Measurements from ENCODE around the gene ESM1. TPM values are rescaled to one million over a fixed set of nuclear protein-coding genes. Genes with fewer than 3 reads are reported as not detected.

Gene ESM1
- total RNA-seq, 1 experiment from 2014 or later = not detected

DNA sequence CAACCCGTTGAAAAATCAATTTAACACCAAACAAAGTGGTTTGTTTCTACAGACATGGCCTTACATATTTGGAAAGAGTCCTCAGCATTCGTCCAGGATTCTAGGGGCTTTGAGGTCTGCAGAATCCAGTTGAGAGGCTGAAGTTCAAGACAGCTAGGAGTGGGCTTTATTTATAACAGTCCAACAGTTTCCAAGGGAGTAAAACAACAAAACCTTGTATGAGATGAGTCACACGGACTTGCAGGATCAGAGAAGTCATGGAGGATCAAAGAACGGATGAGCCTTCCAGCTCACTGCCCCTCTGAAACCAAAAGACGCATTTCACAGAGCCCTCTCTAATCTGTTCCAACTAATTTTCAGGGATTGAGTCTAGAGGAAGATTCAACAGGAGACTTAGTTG, 11.1 kb upstream of the ESM1 start:
- TF ChIP-seq, protein P1, sequence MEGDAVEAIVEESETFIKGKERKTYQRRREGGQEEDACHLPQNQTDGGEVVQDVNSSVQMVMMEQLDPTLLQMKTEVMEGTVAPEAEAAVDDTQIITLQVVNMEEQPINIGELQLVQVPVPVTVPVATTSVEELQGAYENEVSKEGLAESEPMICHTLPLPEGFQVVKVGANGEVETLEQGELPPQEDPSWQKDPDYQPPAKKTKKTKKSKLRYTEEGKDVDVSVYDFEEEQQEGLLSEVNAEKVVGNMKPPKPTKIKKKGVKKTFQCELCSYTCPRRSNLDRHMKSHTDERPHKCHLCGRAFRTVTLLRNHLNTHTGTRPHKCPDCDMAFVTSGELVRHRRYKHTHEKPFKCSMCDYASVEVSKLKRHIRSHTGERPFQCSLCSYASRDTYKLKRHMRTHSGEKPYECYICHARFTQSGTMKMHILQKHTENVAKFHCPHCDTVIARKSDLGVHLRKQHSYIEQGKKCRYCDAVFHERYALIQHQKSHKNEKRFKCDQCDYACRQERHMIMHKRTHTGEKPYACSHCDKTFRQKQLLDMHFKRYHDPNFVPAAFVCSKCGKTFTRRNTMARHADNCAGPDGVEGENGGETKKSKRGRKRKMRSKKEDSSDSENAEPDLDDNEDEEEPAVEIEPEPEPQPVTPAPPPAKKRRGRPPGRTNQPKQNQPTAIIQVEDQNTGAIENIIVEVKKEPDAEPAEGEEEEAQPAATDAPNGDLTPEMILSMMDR (IDR thresholded peaks at IDR 0.05; ENCODE audit: insufficient read depth in 1 of 2, low read depth in 1 of 2, low read length in 1 of 2, severe bottlenecking in 1 of 2, unreplicated experiment in 1 of 2) = no peak
- H3K27ac Mint-ChIP-seq (ENCODE audit: unreplicated experiment) = no peak overlapping the region
- H3K27me3 Mint-ChIP-seq (ENCODE audit: insufficient read depth, unreplicated experiment) = peaks cover 14% of the 10 kb centered on the region
- H3K4me3 ChIP-seq (ENCODE audit: low read depth, low read length) = no peak overlapping the region
- BruUV-seq (replicated peaks) = no TSS peak
- H3K9me3 ChIP-seq = no peaks in the 10 kb centered on the region
- H3K4me1 ChIP-seq = no peaks in the 10 kb centered on the region
- no peaks in the 10 kb centered on the region for H3K36me3 ChIP-seq (ENCODE audit: control insufficient read depth, insufficient read depth, low read length)
- no peak for DNase-seq
- ChIA-PET CTCF (interaction anchor here (1.7 kb wide), 1 partner anchor 52 kb away, joined by 4 read pairs; no protein-coding TSS in a partner anchor), POLR2A (no interaction called here)
- peaks cover 11% of the 10 kb centered on the region for H3K4me1 Mint-ChIP-seq (ENCODE audit: low read depth, unreplicated experiment)
- no peaks in the 10 kb centered on the region for H3K36me3 Mint-ChIP-seq (ENCODE audit: insufficient read depth, unreplicated experiment)
- H3K4me3 Mint-ChIP-seq (ENCODE audit: unreplicated experiment) = no peak overlapping the region
- intact Hi-C loops (cut with micrococcal nuclease; ENCODE audit: unreplicated experiment) = no loop called here
- no peaks in the 10 kb centered on the region for H3K27me3 ChIP-seq (replicated peaks; ENCODE audit: control insufficient read depth, insufficient read depth, low read length)
- H3K9me3 Mint-ChIP-seq (ENCODE audit: unreplicated experiment) = no peaks in the 10 kb centered on the region

DNA sequence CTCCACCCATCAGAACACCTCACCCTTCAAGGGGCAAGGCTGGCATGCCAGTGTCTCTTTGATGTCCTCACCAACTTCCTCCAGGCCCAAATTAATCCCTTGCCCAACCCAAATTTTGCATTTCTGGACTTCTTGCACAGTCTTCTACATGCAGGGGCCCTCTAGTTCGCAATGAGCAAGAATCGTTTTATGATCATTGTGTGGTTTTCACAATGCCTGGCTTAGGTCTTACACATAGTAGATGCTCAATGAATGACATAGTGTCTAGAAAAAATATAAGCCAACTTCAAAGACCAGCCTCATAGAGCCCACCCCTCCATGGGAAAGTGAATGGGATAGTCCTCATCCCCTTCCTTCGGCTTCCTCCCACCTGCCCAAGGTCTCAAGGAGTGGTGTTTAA, 9.8 kb upstream of the ESM1 start:
- Histone ChIP-seq H3K27me3 (replicated peaks; ENCODE audit: control insufficient read depth, insufficient read depth, low read length) (no peaks in the 10 kb centered on the region), H3K36me3 (ENCODE audit: control insufficient read depth, insufficient read depth, low read length) (no peaks in the 10 kb centered on the region), H3K9me3 (no peaks in the 10 kb centered on the region), H3K4me3 (ENCODE audit: low read depth, low read length) (no peak overlapping the region), H3K4me1 (no peaks in the 10 kb centered on the region)
- ChIA-PET POLR2A (no interaction called here), CTCF (no interaction called here)
- H3K36me3 Mint-ChIP-seq (ENCODE audit: insufficient read depth, unreplicated experiment) = no peaks in the 10 kb centered on the region
- intact Hi-C loops (cut with micrococcal nuclease; ENCODE audit: unreplicated experiment) = no loop called here
- H3K9me3 Mint-ChIP-seq (ENCODE audit: unreplicated experiment) = no peaks in the 10 kb centered on the region
- peaks cover 14% of the 10 kb centered on the region for H3K27me3 Mint-ChIP-seq (ENCODE audit: insufficient read depth, unreplicated experiment)
- H3K27ac Mint-ChIP-seq (ENCODE audit: unreplicated experiment) = no peak overlapping the region
- TF ChIP-seq, protein P1 (IDR thresholded peaks at IDR 0.05; ENCODE audit: insufficient read depth in 1 of 2, low read depth in 1 of 2, low read length in 1 of 2, severe bottlenecking in 1 of 2, unreplicated experiment in 1 of 2) = no peak
- BruUV-seq (replicated peaks) = no TSS peak
- DNase-seq = no peak
- peaks cover 11% of the 10 kb centered on the region for H3K4me1 Mint-ChIP-seq (ENCODE audit: low read depth, unreplicated experiment)
- no peak overlapping the region for H3K4me3 Mint-ChIP-seq (ENCODE audit: unreplicated experiment)

DNA sequence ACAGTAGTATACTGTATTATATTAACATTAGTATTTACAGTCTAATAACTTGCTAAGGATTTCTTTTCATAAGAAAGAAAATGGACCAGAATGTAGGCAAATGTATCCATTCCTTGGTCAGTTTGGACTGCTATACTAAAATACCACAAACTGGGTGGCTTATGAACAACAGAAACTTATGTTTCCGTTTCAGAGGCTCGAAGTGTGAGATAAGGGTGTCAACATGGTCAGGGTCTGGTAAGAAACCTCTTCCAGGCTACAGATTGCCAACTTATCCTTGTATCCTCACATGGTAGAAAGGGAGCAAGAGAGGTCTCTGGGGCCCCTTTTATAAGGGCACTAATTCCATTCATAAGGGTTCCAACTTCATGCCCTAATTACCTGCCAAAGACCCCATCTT, 9.2 kb upstream of the ESM1 start:
- Histone ChIP-seq H3K36me3 (ENCODE audit: control insufficient read depth, insufficient read depth, low read length) (no peaks in the 10 kb centered on the region), H3K4me3 (ENCODE audit: low read depth, low read length) (no peak overlapping the region), H3K4me1 (no peaks in the 10 kb centered on the region), H3K27me3 (replicated peaks; ENCODE audit: control insufficient read depth, insufficient read depth, low read length) (no peaks in the 10 kb centered on the region), H3K9me3 (no peaks in the 10 kb centered on the region)
- peaks cover 11% of the 10 kb centered on the region for H3K4me1 Mint-ChIP-seq (ENCODE audit: low read depth, unreplicated experiment)
- TF ChIP-seq, protein P1 (IDR thresholded peaks at IDR 0.05; ENCODE audit: insufficient read depth in 1 of 2, low read depth in 1 of 2, low read length in 1 of 2, severe bottlenecking in 1 of 2, unreplicated experiment in 1 of 2) = no peak
- ChIA-PET CTCF (no interaction called here), POLR2A (no interaction called here)
- H3K9me3 Mint-ChIP-seq (ENCODE audit: unreplicated experiment) = no peaks in the 10 kb centered on the region
- H3K4me3 Mint-ChIP-seq (ENCODE audit: unreplicated experiment) = no peak overlapping the region
- BruUV-seq (replicated peaks) = no TSS peak
- H3K27ac Mint-ChIP-seq (ENCODE audit: unreplicated experiment) = no peak overlapping the region
- no peaks in the 10 kb centered on the region for H3K36me3 Mint-ChIP-seq (ENCODE audit: insufficient read depth, unreplicated experiment)
- DNase-seq = no peak
- peaks cover 11% of the 10 kb centered on the region for H3K27me3 Mint-ChIP-seq (ENCODE audit: insufficient read depth, unreplicated experiment)
- intact Hi-C loops (cut with micrococcal nuclease; ENCODE audit: unreplicated experiment) = no loop called here
